K562 (cell line): ENCODE data around the gene KCNK10. TPM values are rescaled to one million over a fixed set of nuclear protein-coding genes. Genes with fewer than 3 reads are reported as not detected.

Source experiments
- ATAC-seq: fragments of 200-7000 bp; cut with Tn5 transposase; 3 replicates; pipeline ENCODE4 v1.9.1; 2020; ENCODE audit warnings: moderate library complexity
- BruUV-seq: library from RNA; stranded (reverse); fragments of 400-500 nt; replicated peaks from 2 replicates; lab custom pipeline; 2021; lab: Mats Ljungman, UMichigan
- CTCF ChIA-PET: fragments of 300-600 bp; formaldehyde crosslinking; extraction: SDS; loops from one replicate; lab custom pipeline; 2021; ENCODE audit warnings: low intra/inter-chr PET ratio; lab: Yijun Ruan, JAX
- POLR2A ChIA-PET: fragments of 300-600, 350-650 bp; sonication (Branson Sonifier 250); formaldehyde crosslinking; extraction: SDS; loops from one replicate; lab custom pipeline; 2021; ENCODE audit warnings: antibody characterized with exemption, inconsistent platforms; lab: Yijun Ruan, JAX
- DNase-seq, 4 experiments: peaks; one replicate each; pipeline versions ENCODE4 v3.0.0 to v3.0.0-alpha.2; 2011 to 2018; ENCODE audit warnings: low spot score in 3 of 4, mixed read lengths in 3 of 4; ENCODE audit errors: extremely low read depth in 1 of 4
- FAIRE-seq: peaks from 2 replicates; lab custom pipeline; 2011; peaks lifted over from hg19 to GRCh38; lab: Jason Lieb, UNC
- H2AFZ ChIP-seq: 2 replicates; pipeline ENCODE4 v1.6.0; 2011; ENCODE audit warnings: low read depth, low read length, control low read depth, inconsistent platforms
- H3K27ac ChIP-seq: fragments of 200-600 bp; 3 replicates; pipeline ENCODE4 v1.8.0; 2011; ENCODE audit warnings: low read depth, mild to moderate bottlenecking, control low read depth, inconsistent platforms, low read length, moderate library complexity, mixed read lengths; ENCODE audit errors: extremely low read depth
- H3K27me3 ChIP-seq, 2 experiments: fragments of 300-600 bp in 1 of 2; 2 replicates in 1 of 2; 3 replicates in 1 of 2; pipeline versions ENCODE4 v1.6.0 to v1.8.0; 2011; ENCODE audit warnings: inconsistent platforms in 2 of 2, low read length in 2 of 2, mild to moderate bottlenecking in 1 of 2, mixed read lengths in 1 of 2, moderate library complexity in 1 of 2; ENCODE audit not compliant: control insufficient read depth in 2 of 2, insufficient read depth in 2 of 2
- H3K36me3 ChIP-seq: fragments of 300-600 bp; 3 replicates; pipeline ENCODE4 v1.8.0; 2011; ENCODE audit warnings: mild to moderate bottlenecking, low read length, inconsistent platforms; ENCODE audit not compliant: control insufficient read depth, insufficient read depth
- H3K4me1 ChIP-seq, 2 experiments: fragments of 200-600 bp in 1 of 2; replicated peaks in 1 of 2; 2 replicates in 1 of 2; 3 replicates in 1 of 2; pipeline versions ENCODE4 v1.5.1 to v1.8.0; 2011; ENCODE audit warnings: inconsistent platforms in 2 of 2, low read length in 2 of 2, mild to moderate bottlenecking in 1 of 2, mixed read lengths in 1 of 2, moderate library complexity in 1 of 2; ENCODE audit not compliant: control insufficient read depth in 2 of 2, insufficient read depth in 2 of 2
- H3K4me2 ChIP-seq: 2 replicates; pipeline ENCODE4 v1.6.1; 2011; ENCODE audit warnings: low read length, control low read depth, inconsistent platforms, mixed read lengths; ENCODE audit not compliant: insufficient read depth
- H3K4me3 ChIP-seq: fragments of 200-600 bp; sonication (generic), shearing (Covaris generic); 2 replicates; pipeline ENCODE4 v1.5.1; 2016; ENCODE audit warnings: control low read depth, inconsistent platforms
- H3K79me2 ChIP-seq: fragments of 200-600 bp; 3 replicates; pipeline ENCODE4 v1.8.0; 2011; ENCODE audit warnings: low read length, inconsistent platforms; ENCODE audit not compliant: control insufficient read depth, insufficient read depth
- H3K9ac ChIP-seq, 2 experiments: 2 replicates each; pipeline versions ENCODE4 v1.6.0 to v1.6.1; 2011; ENCODE audit warnings: low read depth in 2 of 2, low read length in 2 of 2, control low read depth in 1 of 2, inconsistent platforms in 1 of 2, mild to moderate bottlenecking in 1 of 2, mixed read lengths in 1 of 2; ENCODE audit not compliant: insufficient read depth in 1 of 2
- H3K9me1 ChIP-seq: one replicate; pipeline ENCODE4 v1.6.0; 2011; ENCODE audit warnings: inconsistent platforms, mild to moderate bottlenecking, low read length, moderate library complexity; ENCODE audit not compliant: control insufficient read depth, insufficient read depth
- H3K9me3 ChIP-seq: replicated peaks from 2 replicates; pipeline ENCODE4 v1.5.1; 2011; ENCODE audit warnings: low read depth, low read length, inconsistent platforms; ENCODE audit not compliant: control insufficient read depth, insufficient read depth
- H4K20me1 ChIP-seq: replicated peaks from 2 replicates; pipeline ENCODE4 v1.6.1; 2011; ENCODE audit warnings: low read length, inconsistent platforms, mixed read lengths; ENCODE audit not compliant: control insufficient read depth, insufficient read depth
- ADNP ChIP-seq: fragments of 200-800 bp; sonication (Bioruptor generic); IDR thresholded peaks from 2 replicates; pipeline ENCODE4 v1.6.1; 2016; ENCODE audit warnings: missing genetic modification characterization, missing compliant biosample characterization
- BDP1 ChIP-seq: IDR thresholded peaks from 3 replicates; pipeline ENCODE4 v1.6.1; 2011; ENCODE audit not compliant: insufficient read length, insufficient read depth
- BRF1 ChIP-seq: IDR thresholded peaks from 3 replicates; pipeline ENCODE4 v1.6.1; 2011; ENCODE audit warnings: borderline replicate concordance, mild to moderate bottlenecking; ENCODE audit not compliant: insufficient read length; ENCODE audit errors: extremely low read depth
- CREBBP ChIP-seq: IDR thresholded peaks from one replicate; pipeline ENCODE4 v1.6.1; 2012; ENCODE audit warnings: low read depth, mild to moderate bottlenecking, control low read depth, inconsistent platforms, low read length
- DPF2 ChIP-seq: fragments of 450-650 bp; IDR thresholded peaks from 2 replicates; pipeline ENCODE4 v1.6.1; 2016
- FOXM1 ChIP-seq, 2 experiments: fragments of 450-650 bp in 1 of 2; sonication (generic) in 1 of 2; formaldehyde crosslinking in 1 of 2; IDR thresholded peaks; 2 replicates each; pipeline versions ENCODE4 v1.6.1 to v1.9.0; 2017 to 2022; ENCODE audit warnings: low read depth in 2 of 2, mild to moderate bottlenecking in 2 of 2, missing genetic modification reagents in 1 of 2, moderate library complexity in 1 of 2
- FUS ChIP-seq: fragments of 200-400 bp; formaldehyde crosslinking; optimal IDR thresholded peaks from 2 replicates; pipeline ENCODE3; 2017; ENCODE audit warnings: low read depth, low read length
- NCOR1 ChIP-seq: fragments of 450-650 bp; IDR thresholded peaks from 2 replicates; pipeline ENCODE4 v1.6.1; 2016; ENCODE audit warnings: mild to moderate bottlenecking, moderate library complexity
- SMAD1 ChIP-seq: fragments of 150-350 bp; IDR thresholded peaks from 2 replicates; pipeline ENCODE4 v1.6.1; 2014; ENCODE audit warnings: low read length, low read depth; ENCODE audit not compliant: partially characterized antibody
- SNIP1 ChIP-seq: fragments of 450-650 bp; IDR thresholded peaks from 2 replicates; pipeline ENCODE4 v1.7.1; 2017; ENCODE audit warnings: low read depth, mild to moderate bottlenecking
- ZNF695 ChIP-seq: fragments of 450-650 bp; formaldehyde crosslinking; IDR thresholded peaks from 2 replicates; pipeline ENCODE4 v1.4.0; 2020; ENCODE audit warnings: mild to moderate bottlenecking, moderate library complexity
- ZNF79 ChIP-seq: fragments of 250-450 bp; sonication (Bioruptor Pico); IDR thresholded peaks from 2 replicates; pipeline ENCODE4 v1.4.0; 2020; ENCODE audit warnings: low read depth, mild to moderate bottlenecking, moderate library complexity
- WGBS: fragments of 100-300 bp; shearing (Covaris generic); methylation state at CpG from one replicate; pipeline ENCODE4 v1.1.6; 2016; ENCODE audit warnings: low coverage, mixed read lengths; ENCODE audit not compliant: insufficient coverage; ENCODE audit errors: missing lambda C conversion rate; 5-methylcytosine and 5-hydroxymethylcytosine counted together
- in situ Hi-C: fragments of 300-500 bp; cut with MboI; formaldehyde crosslinking; loops from 4 replicates; pipeline ENCODE4 v1.15.0; 2018; ENCODE audit warnings: inconsistent platforms, mixed read lengths
- intact Hi-C: fragments of 100-400 bp; cut with micrococcal nuclease; formaldehyde crosslinking; loops from 2 replicates; pipeline ENCODE4 v1.14.2; 2022
- polyA plus RNA-seq, 8 experiments: library from polyadenylated mRNA; depleted of rRNA in 4 of 8; stranded (reverse) in 5 of 8; unstranded in 3 of 8; fragments of >200 nt; fragmentation: Nextera tagmentation in 2 of 8; fragmentation: Illumina TruSeq in 1 of 8; extraction: Ambion mirVana in 2 of 8; extraction: Trizol in 1 of 8; gene quantifications; 2 replicates each; pipeline versions ENCODE4 v1.2.1 to v1.2.3, GENCODE V29; 2011 to 2014; ENCODE audit warnings: inconsistent platforms in 1 of 8, missing spikeins in 1 of 8
- total RNA-seq, 7 experiments: library from RNA; depleted of rRNA in 6 of 7; stranded (reverse); fragments of >200 nt in 6 of 7; fragmentation: Illumina TruSeq in 2 of 7; extraction: Trizol in 2 of 7; gene quantifications; 2 replicates each; pipeline versions ENCODE4 v1.2.1 to v1.2.3, GENCODE V29; 2011 to 2021; ENCODE audit warnings: low replicate concordance in 1 of 7
- TF ChIP-seq, protein P1 (sequence below): IDR thresholded peaks from 2 replicates; pipeline ENCODE4 v1.6.1; 2016; ENCODE audit warnings: missing genetic modification characterization, missing compliant biosample characterization

KCNK10 gene
- total and polyA plus RNA-seq, 9 of the 15 experiments (the other 6 are each of a cell fraction or from before 2014, with no cell fraction given), result not detected

DNA sequence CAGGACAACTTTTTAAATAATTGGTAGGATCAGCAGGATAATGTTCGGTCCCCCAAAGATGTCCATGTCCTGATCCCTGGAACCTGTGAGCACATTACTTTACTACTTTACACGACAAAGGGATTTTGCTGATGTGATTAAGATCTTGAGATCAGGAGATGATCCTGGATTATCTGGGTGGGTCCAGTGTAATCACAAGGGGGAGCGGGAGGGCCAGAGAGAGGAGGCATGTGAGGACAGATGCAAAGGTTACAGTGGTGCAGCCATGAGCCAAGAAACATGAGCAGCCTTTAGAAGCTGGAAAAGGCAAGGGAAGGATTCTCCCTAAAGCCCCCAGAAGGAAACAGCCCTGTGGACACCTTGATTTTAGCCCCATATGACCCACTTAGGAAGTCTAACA is 33.1 kb downstream of the KCNK10 start:
- no peaks in the 10 kb centered on the region for H3K27me3 ChIP-seq
- DNase-seq (no peak), FAIRE-seq (no peak), ATAC-seq (no peak)
- H3K27ac ChIP-seq, result no peak overlapping the region
- no peaks in the 10 kb centered on the region for H3K36me3 ChIP-seq
- BruUV-seq, result no TSS peak
- no peak overlapping the region for H3K4me3 ChIP-seq
- WGBS, result 0% methylated on average over 3 of the region's 3 CpGs
- no peaks in the 10 kb centered on the region for H3K9me3 ChIP-seq
- no peak overlapping the region for H2AFZ ChIP-seq
- in situ Hi-C loops, result no loop called here
- H3K4me2 ChIP-seq, result no peak overlapping the region
- no peaks in the 10 kb centered on the region for H3K79me2 ChIP-seq
- POLR2A ChIA-PET, result no interaction called here
- no peaks in the 10 kb centered on the region for H3K9me1 ChIP-seq
- no peaks in the 10 kb centered on the region for H3K4me1 ChIP-seq
- intact Hi-C loops, result no loop called here
- TF ChIP-seq FOXM1 (IDR thresholded peaks at IDR 0.05; ENCODE audit: low read depth) (no peak), FOXM1 (CRISPR knock-in tag; IDR thresholded peaks at IDR 0.05; ENCODE audit: low read depth) (no peak), SNIP1 (no peak), ZNF79 (CRISPR knock-in tag) (no peak), DPF2 (no peak), BDP1 (no peak), SMAD1 (no peak), ZNF695 (CRISPR knock-in tag) (no peak), FUS (no peak), NCOR1 (no peak), ADNP (no peak), CREBBP (no peak), BRF1 (no peak)
- TF ChIP-seq, protein P1, sequence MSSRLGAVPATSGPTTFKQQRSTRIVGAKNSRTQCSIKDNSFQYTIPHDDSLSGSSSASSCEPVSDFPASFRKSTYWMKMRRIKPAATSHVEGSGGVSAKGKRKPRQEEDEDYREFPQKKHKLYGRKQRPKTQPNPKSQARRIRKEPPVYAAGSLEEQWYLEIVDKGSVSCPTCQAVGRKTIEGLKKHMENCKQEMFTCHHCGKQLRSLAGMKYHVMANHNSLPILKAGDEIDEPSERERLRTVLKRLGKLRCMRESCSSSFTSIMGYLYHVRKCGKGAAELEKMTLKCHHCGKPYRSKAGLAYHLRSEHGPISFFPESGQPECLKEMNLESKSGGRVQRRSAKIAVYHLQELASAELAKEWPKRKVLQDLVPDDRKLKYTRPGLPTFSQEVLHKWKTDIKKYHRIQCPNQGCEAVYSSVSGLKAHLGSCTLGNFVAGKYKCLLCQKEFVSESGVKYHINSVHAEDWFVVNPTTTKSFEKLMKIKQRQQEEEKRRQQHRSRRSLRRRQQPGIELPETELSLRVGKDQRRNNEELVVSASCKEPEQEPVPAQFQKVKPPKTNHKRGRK (tag), result no peak
- TF ChIP-seq, all 486 proteins: peak for 0
- H3K9ac ChIP-seq, result no peak overlapping the region
- H4K20me1 ChIP-seq, result no peaks in the 10 kb centered on the region
- CTCF ChIA-PET, result no interaction called here
